Vagina (tissue), 2 donors: Measurements from ENCODE around the gene NLGN1. TPM values are rescaled to one million over a fixed set of nuclear protein-coding genes. Genes with fewer than 3 reads are reported as not detected.

Experiments
- DNase-seq, 2 donors: peaks; one replicate each; pipeline ENCODE4 v3.0.0-alpha.2; 2017; ENCODE audit errors: extremely low spot score in 2 of 2
- H3K27ac ChIP-seq: fragments of 200-600 bp; sonication (generic); one replicate; pipeline ENCODE4 v1.5.1; 2019
- H3K27me3 ChIP-seq: fragments of 200-600 bp; sonication (generic); one replicate; pipeline ENCODE4 v1.5.1; 2019
- H3K36me3 ChIP-seq, 2 donors: fragments of 200-600 bp; sonication (generic); one replicate each; pipeline ENCODE4 v1.5.1; 2017 to 2019
- H3K4me1 ChIP-seq: fragments of 200-600 bp; sonication (generic); one replicate; pipeline ENCODE4 v1.5.1; 2019
- H3K4me3 ChIP-seq, 2 donors: fragments of 200-600 bp; sonication (generic); 1 replicate in 1 of 2; 2 replicates in 1 of 2; pipeline ENCODE4 v1.5.1; 2016 to 2019
- H3K9me3 ChIP-seq: fragments of 200-600 bp; sonication (generic); one replicate; pipeline ENCODE4 v1.5.1; 2019
- CTCF ChIP-seq, 3 experiments: fragments of 450-650 bp in 2 of 3; fragments of 200-600 bp in 1 of 3; sonication (generic) in 1 of 3; IDR thresholded peaks; one replicate each; pipeline ENCODE4 v1.5.1; 2017 to 2019; ENCODE audit warnings: antibody characterized with exemption in 3 of 3, mild to moderate bottlenecking in 2 of 3, moderate library complexity in 2 of 3
- POLR2A ChIP-seq, 2 donors: fragments of 450-650 bp; IDR thresholded peaks; one replicate each; pipeline ENCODE4 v1.6.1; 2017; ENCODE audit warnings: antibody characterized with exemption in 2 of 2, mild to moderate bottlenecking in 2 of 2, moderate library complexity in 2 of 2
- POLR2AphosphoS5 ChIP-seq, 2 donors: sonication (generic); formaldehyde crosslinking; IDR thresholded peaks; one replicate each; pipeline ENCODE4 v1.9.0; 2017; ENCODE audit warnings: antibody characterized with exemption in 2 of 2, mild to moderate bottlenecking in 2 of 2, low read depth in 1 of 2; ENCODE audit not compliant: insufficient read depth in 1 of 2
- intact Hi-C: fragments of 100-400 bp; cut with DNase I; formaldehyde crosslinking; loops from one replicate; pipeline ENCODE4 v1.15.1; 2023
- total RNA-seq: library from RNA; depleted of rRNA; stranded (reverse); fragments of >200 nt; gene quantifications from one replicate; pipeline ENCODE4 v1.2.3, GENCODE V29; 2016

NLGN1 gene
- total RNA-seq, 1 donor from 2014 or later: 4.7 TPM

- Histone ChIP-seq H3K27me3 (no peaks in the 10 kb centered on the region), H3K9me3 (no peaks in the 10 kb centered on the region), H3K4me3 (no peak overlapping the region), H3K27ac (no peak overlapping the region), H3K4me1 (no peaks in the 10 kb centered on the region), H3K36me3 (no peaks in the 10 kb centered on the region)
- intact Hi-C loops: no loop called here
- TF ChIP-seq POLR2A (IDR thresholded peaks at IDR 0.05): no peak
- no peak for TF ChIP-seq POLR2AphosphoS5 (IDR thresholded peaks at IDR 0.05; ENCODE audit: insufficient read depth in 1 of 2, low read depth in 1 of 2)
- no peak for TF ChIP-seq CTCF (IDR thresholded peaks at IDR 0.05)
- DNase-seq: no peak
Measured at GRCh38 chr3:173841334-173841733, 443.8 kb downstream of the NLGN1 start.

GRCh38 chr3:173843060-173843459, 445.5 kb downstream of the NLGN1 start:
- no peak overlapping the region for H3K27ac ChIP-seq
- no peaks in the 10 kb centered on the region for H3K9me3 ChIP-seq
- H3K4me3 ChIP-seq: no peak overlapping the region
- no peak for DNase-seq
- intact Hi-C loops: no loop called here
- no peaks in the 10 kb centered on the region for H3K36me3 ChIP-seq
- no peak for TF ChIP-seq POLR2A (IDR thresholded peaks at IDR 0.05)
- no peak for TF ChIP-seq POLR2AphosphoS5 (IDR thresholded peaks at IDR 0.05; ENCODE audit: insufficient read depth in 1 of 2, low read depth in 1 of 2)
- H3K27me3 ChIP-seq: no peaks in the 10 kb centered on the region
- no peaks in the 10 kb centered on the region for H3K4me1 ChIP-seq

DNA sequence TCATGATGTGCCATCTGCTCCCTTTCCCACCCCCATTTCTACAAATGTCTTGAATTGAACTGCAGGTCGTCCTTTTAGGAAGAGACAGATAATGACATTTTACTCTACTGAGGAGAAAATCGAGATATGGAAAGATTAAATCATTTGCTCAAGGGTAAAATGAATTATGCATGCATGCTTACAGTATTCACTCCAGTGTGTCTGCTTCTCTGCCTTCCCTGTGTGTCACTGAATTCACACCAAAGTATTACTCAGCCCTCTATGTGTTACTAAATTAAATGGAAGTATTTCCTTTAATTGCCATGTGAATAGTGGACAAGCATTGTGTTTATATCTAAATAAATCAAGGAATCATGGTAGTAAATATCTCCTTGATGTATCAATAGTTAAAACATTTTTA, 449.0 kb downstream of the NLGN1 start:
- H3K27me3 ChIP-seq: no peaks in the 10 kb centered on the region
- no peak overlapping the region for H3K27ac ChIP-seq
- no peaks in the 10 kb centered on the region for H3K4me1 ChIP-seq
- H3K36me3 ChIP-seq: no peaks in the 10 kb centered on the region
- intact Hi-C loops: no loop called here
- H3K4me3 ChIP-seq: no peak overlapping the region
- H3K9me3 ChIP-seq: no peaks in the 10 kb centered on the region
- no peak for TF ChIP-seq CTCF (IDR thresholded peaks at IDR 0.05)
- TF ChIP-seq POLR2A (IDR thresholded peaks at IDR 0.05): no peak
- TF ChIP-seq POLR2AphosphoS5 (IDR thresholded peaks at IDR 0.05; ENCODE audit: insufficient read depth in 1 of 2, low read depth in 1 of 2): no peak
- no peak for DNase-seq

DNA sequence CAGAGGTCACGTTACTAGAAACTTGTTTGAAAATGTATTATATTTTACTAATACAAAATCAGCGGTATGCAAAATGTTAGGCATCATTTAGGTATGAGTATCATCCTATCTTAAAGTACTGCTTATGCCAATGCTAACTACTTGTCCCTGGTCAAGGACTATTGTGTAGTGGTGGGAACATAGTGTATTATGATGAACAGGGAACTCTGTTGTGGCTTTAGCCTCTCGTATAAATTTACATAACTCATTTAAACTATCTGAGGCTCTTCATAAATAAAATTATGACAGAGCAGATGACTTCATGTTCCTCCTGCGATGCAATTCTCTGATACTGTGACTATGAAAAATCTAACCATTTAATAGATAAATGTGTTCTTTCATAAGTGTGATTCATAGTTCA, 451.9 kb downstream of the NLGN1 start:
- H3K27me3 ChIP-seq: no peaks in the 10 kb centered on the region
- H3K27ac ChIP-seq: no peak overlapping the region
- H3K9me3 ChIP-seq: no peaks in the 10 kb centered on the region
- no peaks in the 10 kb centered on the region for H3K4me1 ChIP-seq
- intact Hi-C loops: no loop called here
- DNase-seq: no peak
- TF ChIP-seq POLR2AphosphoS5 (IDR thresholded peaks at IDR 0.05; ENCODE audit: insufficient read depth in 1 of 2, low read depth in 1 of 2) (no peak), POLR2A (IDR thresholded peaks at IDR 0.05) (no peak), CTCF (IDR thresholded peaks at IDR 0.05) (no peak)
- no peak overlapping the region for H3K4me3 ChIP-seq
- H3K36me3 ChIP-seq: no peaks in the 10 kb centered on the region

DNA sequence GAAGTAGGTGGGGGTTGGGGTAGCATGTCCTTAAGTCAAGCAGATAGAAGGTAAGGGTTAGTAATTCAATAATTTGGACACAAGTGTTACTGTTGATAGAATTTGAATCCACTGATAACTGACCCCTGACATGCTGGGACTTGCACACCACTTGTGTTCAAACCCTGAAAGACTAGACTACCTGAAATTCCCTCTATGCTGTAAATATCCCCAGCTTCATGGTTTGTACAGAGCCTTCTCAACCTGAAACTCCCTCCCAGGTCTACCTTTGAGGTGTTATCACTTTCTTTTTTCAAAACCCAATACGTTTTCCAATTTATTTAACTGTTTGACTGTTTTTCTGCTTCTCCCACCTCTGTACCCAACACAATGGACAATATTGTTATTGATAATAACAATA, 459.6 kb downstream of the NLGN1 start:
- no peaks in the 10 kb centered on the region for H3K4me1 ChIP-seq
- H3K27ac ChIP-seq: no peak overlapping the region
- DNase-seq: no peak
- no peak for TF ChIP-seq POLR2AphosphoS5 (IDR thresholded peaks at IDR 0.05; ENCODE audit: insufficient read depth in 1 of 2, low read depth in 1 of 2)
- TF ChIP-seq POLR2A (IDR thresholded peaks at IDR 0.05): no peak
- TF ChIP-seq CTCF (IDR thresholded peaks at IDR 0.05): no peak
- H3K4me3 ChIP-seq: no peak overlapping the region
- intact Hi-C loops: no loop called here
- no peaks in the 10 kb centered on the region for H3K27me3 ChIP-seq
- H3K36me3 ChIP-seq: no peaks in the 10 kb centered on the region
- no peaks in the 10 kb centered on the region for H3K9me3 ChIP-seq

DNA sequence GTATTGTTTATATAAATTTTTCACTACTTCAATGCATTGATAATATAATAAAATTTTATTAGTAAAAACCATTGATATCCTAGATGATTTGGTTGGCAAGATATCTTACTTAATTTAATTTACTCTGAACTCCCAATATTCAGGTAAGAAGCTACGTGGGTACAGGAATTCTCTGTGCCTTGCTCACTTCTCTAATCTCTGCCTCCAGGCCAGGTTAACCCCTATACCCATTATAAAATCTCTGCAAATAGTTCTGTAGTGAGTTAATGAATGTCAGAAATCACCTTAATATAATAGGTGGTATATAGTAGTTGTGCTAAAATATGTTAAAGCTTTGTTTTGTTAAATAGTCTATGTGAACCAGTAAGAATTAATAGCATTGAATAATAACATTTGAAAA, 465.2 kb downstream of the NLGN1 start:
- Histone ChIP-seq H3K27me3 (no peaks in the 10 kb centered on the region), H3K27ac (no peak overlapping the region), H3K4me1 (no peaks in the 10 kb centered on the region), H3K9me3 (no peaks in the 10 kb centered on the region), H3K36me3 (no peaks in the 10 kb centered on the region), H3K4me3 (no peak overlapping the region)
- DNase-seq: no peak
- TF ChIP-seq POLR2AphosphoS5 (IDR thresholded peaks at IDR 0.05; ENCODE audit: insufficient read depth in 1 of 2, low read depth in 1 of 2) (no peak), CTCF (IDR thresholded peaks at IDR 0.05) (no peak), POLR2A (IDR thresholded peaks at IDR 0.05) (no peak)
- intact Hi-C loops: no loop called here
